KOPT-K1 (cell line): Measurements from ENCODE around the gene GABARAP.

Experiments used
- H3K27ac ChIP-seq: fragments of 200-600 bp; sonication (generic); 2 replicates; pipeline ENCODE4 v1.5.1; 2016; ENCODE audit warnings: antibody characterized with exemption, mild to moderate bottlenecking, low read depth, low read length; ENCODE audit not compliant: poor library complexity, severe bottlenecking
- H3K36me3 ChIP-seq: fragments of 200-600 bp; sonication (generic); 2 replicates; pipeline ENCODE4 v1.5.1; 2017; ENCODE audit warnings: antibody characterized with exemption, mild to moderate bottlenecking, low read length, moderate library complexity; ENCODE audit not compliant: insufficient read depth
- H3K9me3 ChIP-seq: fragments of 200-600 bp; sonication (generic); 2 replicates; pipeline ENCODE4 v1.5.1; 2017; ENCODE audit warnings: antibody characterized with exemption, low read length, mild to moderate bottlenecking; ENCODE audit not compliant: insufficient read depth, poor library complexity, severe bottlenecking

Gene GABARAP

GRCh38 chr17:7192271-7192937 lies 49.8 kb downstream of the GABARAP start:
- Histone ChIP-seq H3K27ac (no peak overlapping the region), H3K9me3 (no peaks in the 10 kb centered on the region), H3K36me3 (peaks cover 16% of the 10 kb centered on the region)

DNA sequence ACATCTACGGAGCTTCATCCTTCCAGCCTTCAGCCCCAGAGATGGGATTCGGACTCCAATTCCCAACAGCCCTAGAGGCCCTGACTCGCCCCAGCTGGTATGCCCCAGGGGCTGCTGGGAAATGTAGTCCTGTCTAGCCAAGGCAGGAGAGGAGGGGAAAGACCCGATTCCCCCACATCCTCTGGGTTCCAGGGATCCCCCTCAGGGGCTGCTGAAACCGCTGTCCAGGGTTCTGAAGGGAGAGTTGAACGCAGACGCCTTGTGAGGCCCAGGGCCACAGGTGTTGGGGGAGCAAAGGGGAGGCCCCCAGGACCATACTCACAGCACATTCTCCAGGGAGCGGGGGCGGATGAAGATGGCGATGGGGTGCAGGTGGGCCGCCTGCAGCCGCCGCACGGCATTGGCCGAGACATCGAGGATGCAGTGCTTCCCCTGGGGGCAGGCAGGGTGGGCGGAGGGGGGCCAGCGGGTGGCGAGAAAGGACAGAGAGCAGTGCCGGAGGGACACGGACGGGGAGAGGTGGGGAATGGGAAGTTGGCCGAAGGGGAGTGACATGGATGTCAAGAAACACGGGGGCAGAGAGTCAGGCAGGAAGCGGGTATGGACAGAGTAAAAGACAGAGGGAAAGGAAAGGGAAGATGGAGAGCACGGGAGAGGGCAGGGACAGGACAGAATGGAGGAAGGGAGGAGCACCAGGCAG lies 50.5 kb downstream of the GABARAP start:
- H3K27ac ChIP-seq, result no peak overlapping the region
- no peaks in the 10 kb centered on the region for H3K9me3 ChIP-seq
- H3K36me3 ChIP-seq, result peaks cover 13% of the 10 kb centered on the region

- Histone ChIP-seq H3K36me3 (peaks cover 7% of the 10 kb centered on the region; the same call in 1 of the 2 replicates), H3K9me3 (no peaks in the 10 kb centered on the region)
Observed at GRCh38 chr17:7191069-7191468, 51.2 kb downstream of the GABARAP start.

GRCh38 chr17:7190276-7190917 lies 51.9 kb downstream of the GABARAP start:
- Histone ChIP-seq H3K9me3 (no peaks in the 10 kb centered on the region), H3K36me3 (peaks cover 6% of the 10 kb centered on the region; the same call in 1 of the 2 replicates), H3K27ac (no peak overlapping the region)

More at GRCh38 chr17:7191069-7191468, 51.2 kb downstream of the GABARAP start:
- H3K27ac ChIP-seq, result no peak overlapping the region
